ENCODE data around the gene SLC37A4.
A peak's percentile ranks its signal among the peaks of the same experiment; 100 is the strongest.

SLC37A4 gene

GRCh38 chr11:119056421-119056999 is 25.8 kb upstream of the SLC37A4 start:
- H3K27me3 ChIP-seq (ENCODE audit: control insufficient read depth, insufficient read depth, low read length, poor library complexity, severe bottlenecking), result no peaks in the 10 kb centered on the region
- H3K4me1 ChIP-seq (ENCODE audit: control insufficient read depth, insufficient read depth, low read length), result no peaks in the 10 kb centered on the region
- no peaks in the 10 kb centered on the region for H3K9me3 ChIP-seq (ENCODE audit: control insufficient read depth, low read length)
- H3K36me3 ChIP-seq (ENCODE audit: control insufficient read depth, insufficient read depth, low read length), result peaks cover 25% of the 10 kb centered on the region
- 0% methylated on average over 46 to 48 of the region's 48 CpGs for WGBS, 2 experiments
- peak overlapping the region; percentile 94 for H3K27ac ChIP-seq (ENCODE audit: insufficient read depth, low read depth, low read length, poor library complexity, severe bottlenecking)
- peak overlapping the region; percentile 92 for H3K4me3 ChIP-seq (ENCODE audit: insufficient read depth, low read depth, low read length)

- Histone ChIP-seq H3K36me3 (ENCODE audit: control insufficient read depth, insufficient read depth, low read length) (peaks cover 30% of the 10 kb centered on the region), H3K9me3 (ENCODE audit: control insufficient read depth, low read length) (no peaks in the 10 kb centered on the region), H3K27ac (ENCODE audit: insufficient read depth, low read depth, low read length, poor library complexity, severe bottlenecking) (no peak overlapping the region), H3K27me3 (ENCODE audit: control insufficient read depth, insufficient read depth, low read length, poor library complexity, severe bottlenecking) (no peaks in the 10 kb centered on the region), H3K4me3 (ENCODE audit: insufficient read depth, low read depth, low read length) (peak overlapping the region; percentile 92), H3K4me1 (ENCODE audit: control insufficient read depth, insufficient read depth, low read length) (no peaks in the 10 kb centered on the region)
- WGBS, 2 experiments, result 62 to 70% methylated on average over 6 of the region's 6 CpGs
Measured at GRCh38 chr11:119055901-119056300, 25.2 kb upstream of the SLC37A4 start.

- 96 to 98% methylated on average over 10 of the region's 10 CpGs for WGBS, 2 experiments
- no peak overlapping the region for H3K27ac ChIP-seq (ENCODE audit: insufficient read depth, low read depth, low read length, poor library complexity, severe bottlenecking)
- peaks cover 38% of the 10 kb centered on the region for H3K36me3 ChIP-seq (ENCODE audit: control insufficient read depth, insufficient read depth, low read length)
Measured at GRCh38 chr11:119054418-119054817, 23.7 kb upstream of the SLC37A4 start.

GRCh38 chr11:119052163-119052814 is 21.6 kb upstream of the SLC37A4 start:
- Histone ChIP-seq H3K9me3 (ENCODE audit: control insufficient read depth, low read length) (no peaks in the 10 kb centered on the region), H3K27me3 (ENCODE audit: control insufficient read depth, insufficient read depth, low read length, poor library complexity, severe bottlenecking) (no peaks in the 10 kb centered on the region), H3K4me3 (ENCODE audit: insufficient read depth, low read depth, low read length) (no peak overlapping the region), H3K27ac (ENCODE audit: insufficient read depth, low read depth, low read length, poor library complexity, severe bottlenecking) (no peak overlapping the region), H3K4me1 (ENCODE audit: control insufficient read depth, insufficient read depth, low read length) (no peaks in the 10 kb centered on the region), H3K36me3 (ENCODE audit: control insufficient read depth, insufficient read depth, low read length) (peaks cover 59% of the 10 kb centered on the region)
- 96% methylated on average over 23 of the region's 23 CpGs for WGBS, 2 experiments

More at GRCh38 chr11:119054418-119054817, 23.7 kb upstream of the SLC37A4 start:
- Histone ChIP-seq H3K4me1 (ENCODE audit: control insufficient read depth, insufficient read depth, low read length) (no peaks in the 10 kb centered on the region), H3K9me3 (ENCODE audit: control insufficient read depth, low read length) (no peaks in the 10 kb centered on the region), H3K4me3 (ENCODE audit: insufficient read depth, low read depth, low read length) (no peak overlapping the region), H3K27me3 (ENCODE audit: control insufficient read depth, insufficient read depth, low read length, poor library complexity, severe bottlenecking) (no peaks in the 10 kb centered on the region)

GRCh38 chr11:119051440-119052162 is 20.9 kb upstream of the SLC37A4 start:
- no peaks in the 10 kb centered on the region for H3K9me3 ChIP-seq (ENCODE audit: control insufficient read depth, low read length)
- 94% methylated on average over 17 of the region's 17 CpGs for WGBS, 2 experiments
- no peak overlapping the region for H3K27ac ChIP-seq (ENCODE audit: insufficient read depth, low read depth, low read length, poor library complexity, severe bottlenecking)
- H3K4me3 ChIP-seq (ENCODE audit: insufficient read depth, low read depth, low read length), result no peak overlapping the region
- H3K4me1 ChIP-seq (ENCODE audit: control insufficient read depth, insufficient read depth, low read length), result no peaks in the 10 kb centered on the region
- peaks cover 62% of the 10 kb centered on the region for H3K36me3 ChIP-seq (ENCODE audit: control insufficient read depth, insufficient read depth, low read length)
- no peaks in the 10 kb centered on the region for H3K27me3 ChIP-seq (ENCODE audit: control insufficient read depth, insufficient read depth, low read length, poor library complexity, severe bottlenecking)

GRCh38 chr11:119049081-119049480 is 18.4 kb upstream of the SLC37A4 start:
- H3K27me3 ChIP-seq (ENCODE audit: control insufficient read depth, insufficient read depth, low read length, poor library complexity, severe bottlenecking), result no peaks in the 10 kb centered on the region
- H3K4me3 ChIP-seq (ENCODE audit: insufficient read depth, low read depth, low read length), result no peak overlapping the region
- peaks cover 62% of the 10 kb centered on the region for H3K36me3 ChIP-seq (ENCODE audit: control insufficient read depth, insufficient read depth, low read length)
- 94 to 98% methylated on average over 7 of the region's 7 CpGs for WGBS, 2 experiments
- no peaks in the 10 kb centered on the region for H3K4me1 ChIP-seq (ENCODE audit: control insufficient read depth, insufficient read depth, low read length)
- no peak overlapping the region for H3K27ac ChIP-seq (ENCODE audit: insufficient read depth, low read depth, low read length, poor library complexity, severe bottlenecking)
- no peaks in the 10 kb centered on the region for H3K9me3 ChIP-seq (ENCODE audit: control insufficient read depth, low read length)

- Histone ChIP-seq H3K4me1 (ENCODE audit: control insufficient read depth, insufficient read depth, low read length) (no peaks in the 10 kb centered on the region), H3K36me3 (ENCODE audit: control insufficient read depth, insufficient read depth, low read length) (peaks cover 58% of the 10 kb centered on the region)
- WGBS, 2 experiments, result 91 to 95% methylated on average over 9 of the region's 9 CpGs
Measured at GRCh38 chr11:119048644-119049043, 18.0 kb upstream of the SLC37A4 start.

GRCh38 chr11:119047205-119047604 is 16.5 kb upstream of the SLC37A4 start:
- Histone ChIP-seq H3K4me3 (ENCODE audit: insufficient read depth, low read depth, low read length) (no peak overlapping the region), H3K9me3 (ENCODE audit: control insufficient read depth, low read length) (no peaks in the 10 kb centered on the region), H3K27ac (ENCODE audit: insufficient read depth, low read depth, low read length, poor library complexity, severe bottlenecking) (no peak overlapping the region), H3K27me3 (ENCODE audit: control insufficient read depth, insufficient read depth, low read length, poor library complexity, severe bottlenecking) (no peaks in the 10 kb centered on the region), H3K36me3 (ENCODE audit: control insufficient read depth, insufficient read depth, low read length) (peaks cover 53% of the 10 kb centered on the region), H3K4me1 (ENCODE audit: control insufficient read depth, insufficient read depth, low read length) (no peaks in the 10 kb centered on the region)
- WGBS, 2 experiments, result 93 to 95% methylated on average over 6 of the region's 6 CpGs

More at GRCh38 chr11:119048644-119049043, 18.0 kb upstream of the SLC37A4 start:
- Histone ChIP-seq H3K9me3 (ENCODE audit: control insufficient read depth, low read length) (no peaks in the 10 kb centered on the region), H3K27ac (ENCODE audit: insufficient read depth, low read depth, low read length, poor library complexity, severe bottlenecking) (no peak overlapping the region), H3K4me3 (ENCODE audit: insufficient read depth, low read depth, low read length) (no peak overlapping the region), H3K27me3 (ENCODE audit: control insufficient read depth, insufficient read depth, low read length, poor library complexity, severe bottlenecking) (no peaks in the 10 kb centered on the region)

- peaks cover 46% of the 10 kb centered on the region for H3K36me3 ChIP-seq (ENCODE audit: control insufficient read depth, insufficient read depth, low read length)
- H3K4me3 ChIP-seq (ENCODE audit: insufficient read depth, low read depth, low read length), result no peak overlapping the region
- H3K9me3 ChIP-seq (ENCODE audit: control insufficient read depth, low read length), result no peaks in the 10 kb centered on the region
- H3K4me1 ChIP-seq (ENCODE audit: control insufficient read depth, insufficient read depth, low read length), result no peaks in the 10 kb centered on the region
- no peak overlapping the region for H3K27ac ChIP-seq (ENCODE audit: insufficient read depth, low read depth, low read length, poor library complexity, severe bottlenecking)
- WGBS, 2 experiments, result 94 to 97% methylated on average over 6 of the region's 6 CpGs
- no peaks in the 10 kb centered on the region for H3K27me3 ChIP-seq (ENCODE audit: control insufficient read depth, insufficient read depth, low read length, poor library complexity, severe bottlenecking)
Measured at GRCh38 chr11:119046489-119046888, 15.8 kb upstream of the SLC37A4 start.

GRCh38 chr11:119044708-119045107 is 14.0 kb upstream of the SLC37A4 start:
- H3K27ac ChIP-seq (ENCODE audit: insufficient read depth, low read depth, low read length, poor library complexity, severe bottlenecking), result no peak overlapping the region
- no peaks in the 10 kb centered on the region for H3K4me1 ChIP-seq (ENCODE audit: control insufficient read depth, insufficient read depth, low read length)
- peaks cover 36% of the 10 kb centered on the region for H3K36me3 ChIP-seq (ENCODE audit: control insufficient read depth, insufficient read depth, low read length)
- no peaks in the 10 kb centered on the region for H3K9me3 ChIP-seq (ENCODE audit: control insufficient read depth, low read length)
- H3K27me3 ChIP-seq (ENCODE audit: control insufficient read depth, insufficient read depth, low read length, poor library complexity, severe bottlenecking), result no peaks in the 10 kb centered on the region
- H3K4me3 ChIP-seq (ENCODE audit: insufficient read depth, low read depth, low read length), result no peak overlapping the region
- 85 to 86% methylated on average over 6 of the region's 6 CpGs for WGBS, 2 experiments

Data from ectodermal cell (in vitro differentiated cells).